OCI-LY3 (cell line): Measurements from ENCODE around the gene EPHA1.

Source experiments
- EZH2phosphoT487 ChIP-seq: fragments of 200-600 bp; shearing (Covaris generic); IDR thresholded peaks from 2 replicates; pipeline ENCODE4 v1.6.1; 2018; ENCODE audit warnings: antibody characterized with exemption, mixed run types, low read depth
- TF ChIP-seq, protein P1 (sequence below): fragments of 200-600, 300-600 bp; sonication (generic); IDR thresholded peaks from 2 replicates; pipeline ENCODE4 v1.5.1; 2014; ENCODE audit warnings: antibody characterized with exemption, low read length, low read depth

DNA sequence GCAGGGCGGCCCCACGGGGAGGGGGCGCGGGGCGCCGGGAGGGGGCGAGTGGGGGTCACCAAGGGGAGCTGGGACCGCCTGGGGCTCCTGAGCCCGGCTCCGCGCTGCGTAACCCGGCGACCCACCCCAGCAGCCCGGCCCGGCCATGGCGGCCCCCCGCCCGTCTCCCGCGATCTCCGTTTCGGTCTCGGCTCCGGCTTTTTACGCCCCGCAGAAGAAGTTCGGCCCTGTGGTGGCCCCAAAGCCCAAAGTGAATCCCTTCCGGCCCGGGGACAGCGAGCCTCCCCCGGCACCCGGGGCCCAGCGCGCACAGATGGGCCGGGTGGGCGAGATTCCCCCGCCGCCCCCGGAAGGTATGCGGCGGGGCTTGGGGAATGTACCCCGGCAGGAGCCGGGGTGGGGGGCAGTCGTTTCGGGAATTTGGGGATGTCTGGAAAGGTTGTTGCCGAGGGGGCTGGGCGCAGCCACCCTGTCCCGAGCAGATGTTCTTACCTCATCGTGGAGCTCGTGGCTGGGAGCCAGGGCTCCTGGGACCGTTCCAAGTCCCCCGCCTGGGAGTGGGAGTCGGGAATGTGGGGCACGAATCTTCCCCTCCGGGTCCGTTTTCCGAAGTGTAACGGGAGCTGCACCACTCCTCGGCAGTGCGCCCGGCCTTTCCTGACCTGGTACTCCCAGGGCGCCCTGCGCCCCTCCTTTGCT, 27.1 kb downstream of the EPHA1 start:
- TF ChIP-seq, protein P1, sequence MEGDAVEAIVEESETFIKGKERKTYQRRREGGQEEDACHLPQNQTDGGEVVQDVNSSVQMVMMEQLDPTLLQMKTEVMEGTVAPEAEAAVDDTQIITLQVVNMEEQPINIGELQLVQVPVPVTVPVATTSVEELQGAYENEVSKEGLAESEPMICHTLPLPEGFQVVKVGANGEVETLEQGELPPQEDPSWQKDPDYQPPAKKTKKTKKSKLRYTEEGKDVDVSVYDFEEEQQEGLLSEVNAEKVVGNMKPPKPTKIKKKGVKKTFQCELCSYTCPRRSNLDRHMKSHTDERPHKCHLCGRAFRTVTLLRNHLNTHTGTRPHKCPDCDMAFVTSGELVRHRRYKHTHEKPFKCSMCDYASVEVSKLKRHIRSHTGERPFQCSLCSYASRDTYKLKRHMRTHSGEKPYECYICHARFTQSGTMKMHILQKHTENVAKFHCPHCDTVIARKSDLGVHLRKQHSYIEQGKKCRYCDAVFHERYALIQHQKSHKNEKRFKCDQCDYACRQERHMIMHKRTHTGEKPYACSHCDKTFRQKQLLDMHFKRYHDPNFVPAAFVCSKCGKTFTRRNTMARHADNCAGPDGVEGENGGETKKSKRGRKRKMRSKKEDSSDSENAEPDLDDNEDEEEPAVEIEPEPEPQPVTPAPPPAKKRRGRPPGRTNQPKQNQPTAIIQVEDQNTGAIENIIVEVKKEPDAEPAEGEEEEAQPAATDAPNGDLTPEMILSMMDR: no peak
- no peak for TF ChIP-seq EZH2phosphoT487
